ENCODE results near the gene PHLDB1. TPM values are rescaled to one million over a fixed set of nuclear protein-coding genes. Genes with fewer than 3 reads are reported as not detected.

The PHLDB1 gene
- total RNA-seq, 1 experiment from 2014 or later, result 36.2 TPM

DNA sequence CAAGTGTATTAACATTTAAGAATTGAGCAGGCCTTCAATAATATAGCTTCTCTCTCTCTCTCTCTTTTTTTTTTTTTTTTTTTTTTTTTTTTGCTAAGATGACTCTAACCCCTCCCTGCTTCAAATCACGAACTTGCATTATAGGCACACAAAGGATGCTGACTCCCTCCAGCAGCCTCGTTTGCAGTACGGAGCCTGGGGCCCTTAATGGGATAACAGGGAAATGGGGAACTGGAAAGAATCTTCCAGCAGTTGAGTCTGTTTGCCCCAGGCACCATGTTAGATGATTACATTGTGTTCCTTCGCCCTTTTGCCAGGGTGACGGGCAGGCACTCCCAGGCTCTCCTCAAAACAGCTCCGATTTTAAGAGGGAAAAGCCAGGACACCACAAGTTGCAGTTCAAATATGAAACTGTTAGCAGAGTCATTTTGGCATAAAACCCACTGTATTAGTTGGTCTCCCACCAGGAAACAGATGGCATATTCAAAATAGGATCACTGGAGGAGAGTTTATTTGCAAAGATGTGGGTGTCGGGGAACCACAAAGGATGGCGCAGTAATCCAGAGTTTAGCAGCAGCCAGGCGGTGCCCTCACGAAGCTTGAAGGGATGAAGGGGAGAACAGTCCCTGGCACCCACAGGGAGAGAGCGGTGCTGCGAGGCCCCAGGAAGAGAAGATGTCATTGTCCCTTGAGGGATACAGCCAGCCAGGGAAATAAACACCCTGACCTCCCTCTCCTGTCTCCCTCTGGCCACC, 98.6 kb downstream of the PHLDB1 start:
- Mint-ChIP-seq H3K4me3 (ENCODE audit: unreplicated experiment) (no peak overlapping the region), H3K27me3 (ENCODE audit: insufficient read depth, unreplicated experiment) (no peaks in the 10 kb centered on the region), H3K9me3 (ENCODE audit: unreplicated experiment) (no peaks in the 10 kb centered on the region), H3K27ac (ENCODE audit: low read depth, unreplicated experiment) (no peak overlapping the region), H3K4me1 (ENCODE audit: insufficient read depth, unreplicated experiment) (no peaks in the 10 kb centered on the region), H3K36me3 (ENCODE audit: insufficient read depth, unreplicated experiment) (peaks cover 6% of the 10 kb centered on the region)
- CTCF ChIA-PET, result interaction anchor here (0.9 kb wide), 1 partner anchor 224 kb away, joined by 6 read pairs; no protein-coding TSS in a partner anchor
- no TSS peak for BruUV-seq (replicated peaks)
- intact Hi-C loops (cut with micrococcal nuclease), result no loop called here
- POLR2A ChIA-PET, result interaction anchor here (0.6 to 2.1 kb wide), 3 partner anchors 10 to 1672 kb away, joined by 3 to 9 read pairs (median 5); no protein-coding TSS in a partner anchor
- TF ChIP-seq, protein P1, sequence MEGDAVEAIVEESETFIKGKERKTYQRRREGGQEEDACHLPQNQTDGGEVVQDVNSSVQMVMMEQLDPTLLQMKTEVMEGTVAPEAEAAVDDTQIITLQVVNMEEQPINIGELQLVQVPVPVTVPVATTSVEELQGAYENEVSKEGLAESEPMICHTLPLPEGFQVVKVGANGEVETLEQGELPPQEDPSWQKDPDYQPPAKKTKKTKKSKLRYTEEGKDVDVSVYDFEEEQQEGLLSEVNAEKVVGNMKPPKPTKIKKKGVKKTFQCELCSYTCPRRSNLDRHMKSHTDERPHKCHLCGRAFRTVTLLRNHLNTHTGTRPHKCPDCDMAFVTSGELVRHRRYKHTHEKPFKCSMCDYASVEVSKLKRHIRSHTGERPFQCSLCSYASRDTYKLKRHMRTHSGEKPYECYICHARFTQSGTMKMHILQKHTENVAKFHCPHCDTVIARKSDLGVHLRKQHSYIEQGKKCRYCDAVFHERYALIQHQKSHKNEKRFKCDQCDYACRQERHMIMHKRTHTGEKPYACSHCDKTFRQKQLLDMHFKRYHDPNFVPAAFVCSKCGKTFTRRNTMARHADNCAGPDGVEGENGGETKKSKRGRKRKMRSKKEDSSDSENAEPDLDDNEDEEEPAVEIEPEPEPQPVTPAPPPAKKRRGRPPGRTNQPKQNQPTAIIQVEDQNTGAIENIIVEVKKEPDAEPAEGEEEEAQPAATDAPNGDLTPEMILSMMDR (IDR thresholded peaks at IDR 0.05; ENCODE audit: unreplicated experiment), result no peak
- no peak for DNase-seq (ENCODE audit: unreplicated experiment)

DNA sequence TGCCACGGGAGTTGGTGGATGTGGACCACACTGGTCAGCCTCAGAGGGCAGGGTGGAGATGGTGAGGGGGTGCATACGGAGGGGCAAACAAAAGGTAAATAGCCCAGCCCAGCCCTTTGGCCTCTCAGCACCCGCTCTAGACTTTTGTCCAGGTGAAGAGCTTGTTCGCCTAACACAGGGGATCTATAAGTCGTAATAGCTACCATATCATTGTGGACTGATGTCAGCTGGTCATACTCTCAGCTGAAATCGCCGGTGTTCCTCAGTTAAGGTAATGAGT, 99.1 kb downstream of the PHLDB1 start:
- no TSS peak for BruUV-seq (replicated peaks)
- intact Hi-C loops (cut with micrococcal nuclease), result no loop called here
- Mint-ChIP-seq H3K4me1 (ENCODE audit: insufficient read depth, unreplicated experiment) (no peaks in the 10 kb centered on the region), H3K27me3 (ENCODE audit: insufficient read depth, unreplicated experiment) (no peaks in the 10 kb centered on the region), H3K27ac (ENCODE audit: low read depth, unreplicated experiment) (no peak overlapping the region), H3K9me3 (ENCODE audit: unreplicated experiment) (no peaks in the 10 kb centered on the region), H3K36me3 (ENCODE audit: insufficient read depth, unreplicated experiment) (peaks cover 6% of the 10 kb centered on the region), H3K4me3 (ENCODE audit: unreplicated experiment) (no peak overlapping the region)
- POLR2A ChIA-PET, result interaction anchor here (0.6 to 2.1 kb wide), 2 partner anchors 10 to 1673 kb away, joined by 3 to 9 read pairs; no protein-coding TSS in a partner anchor
- no peak for DNase-seq (ENCODE audit: unreplicated experiment)
- TF ChIP-seq, protein P1 (IDR thresholded peaks at IDR 0.05; ENCODE audit: unreplicated experiment), result no peak
- CTCF ChIA-PET, result no interaction called here

Small RNA genes within 50 kb of the gene (microRNA-seq; reads per million reads assigned to microRNA genes)
- not detected for gene MIR6716

Other genes with a start within 250 kb of the PHLDB1 start
- gene UBE4A, start 248.0 kb upstream of the PHLDB1 start, total RNA-seq (2022), result 41.0 and 47.7 TPM in 2 replicates
- 197 and 210 TPM in 2 replicates for gene ATP5MG, start 206.0 kb upstream of the PHLDB1 start, total RNA-seq (2022)
- 52.0 and 62.9 TPM in 2 replicates for gene KMT2A, start 171.1 kb upstream of the PHLDB1 start, total RNA-seq (2022)
- 0.52 and 0.63 TPM in 2 replicates for gene TTC36, start 80.1 kb upstream of the PHLDB1 start, total RNA-seq (2022)
- gene TMEM25, start 76.4 kb upstream of the PHLDB1 start, total RNA-seq (2022), result 0.79 and 0.91 TPM in 2 replicates
- gene IFT46, start 41.7 kb upstream of the PHLDB1 start, total RNA-seq (2022), result 21.3 and 24.3 TPM in 2 replicates
- gene ARCN1, start 35.2 kb upstream of the PHLDB1 start, total RNA-seq (2022), result 157 and 164 TPM in 2 replicates
- not detected in 2 replicates for gene TREH, start 72.0 kb downstream of the PHLDB1 start, total RNA-seq (2022)
- gene DDX6, start 183.5 kb downstream of the PHLDB1 start, total RNA-seq (2022), result 111 and 143 TPM in 2 replicates

Data from MCF 10A (cell line).